ENCODE results near the gene CEP85L. TPM values are rescaled to one million over a fixed set of nuclear protein-coding genes. Genes with fewer than 3 reads are reported as not detected.

Gene CEP85L
- total and polyA plus RNA-seq, 12 donors, result 1.0 to 19.2 (median 8.1) TPM

DNA sequence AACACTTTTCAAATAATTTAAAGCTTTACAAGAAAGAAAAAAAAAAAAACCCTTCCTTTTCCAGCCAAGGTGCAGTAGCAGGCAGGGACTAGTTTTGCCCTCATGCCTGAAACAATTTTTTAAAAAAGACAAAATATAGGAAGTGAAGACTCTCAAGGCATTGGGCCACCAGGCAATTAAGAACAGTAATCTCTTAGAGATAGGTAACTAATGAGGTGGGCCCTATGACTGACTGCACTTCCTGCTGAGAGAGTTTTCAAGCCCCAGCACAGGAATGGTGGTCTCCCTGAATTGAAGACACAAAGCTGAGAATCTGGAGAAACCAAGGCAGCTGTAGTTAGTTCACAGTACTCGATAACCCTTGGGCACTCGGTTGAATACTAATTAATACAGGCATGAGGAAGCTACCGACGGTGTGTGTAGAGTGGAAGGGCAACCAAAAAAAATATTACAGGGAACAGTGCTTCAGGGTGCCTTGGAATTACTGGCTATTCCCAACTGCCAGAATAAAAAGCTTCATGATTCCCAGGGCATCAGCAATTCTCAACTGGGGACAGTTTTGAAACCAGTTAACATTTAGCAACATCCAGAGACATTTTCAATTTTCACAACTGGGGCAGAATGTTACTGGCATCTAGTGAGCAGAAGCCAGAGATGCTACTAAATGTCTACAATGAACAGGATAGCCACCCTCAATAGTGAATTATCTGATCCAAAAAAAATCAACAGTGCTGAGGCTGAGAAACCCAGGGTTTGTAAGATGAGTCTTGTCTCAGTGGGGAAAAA is 139.3 kb downstream of the CEP85L start:
- H3K36me3 ChIP-seq, result peaks cover 0 to 10% (median 0%) of the 10 kb centered on the region in 9 donors
- peaks cover 0 to 49% (median 16%) of the 10 kb centered on the region in 9 donors for H3K4me1 ChIP-seq
- peak overlapping the region in 5 of 10 donors; percentile 1 to 19 (median 5) for H3K4me3 ChIP-seq

DNA sequence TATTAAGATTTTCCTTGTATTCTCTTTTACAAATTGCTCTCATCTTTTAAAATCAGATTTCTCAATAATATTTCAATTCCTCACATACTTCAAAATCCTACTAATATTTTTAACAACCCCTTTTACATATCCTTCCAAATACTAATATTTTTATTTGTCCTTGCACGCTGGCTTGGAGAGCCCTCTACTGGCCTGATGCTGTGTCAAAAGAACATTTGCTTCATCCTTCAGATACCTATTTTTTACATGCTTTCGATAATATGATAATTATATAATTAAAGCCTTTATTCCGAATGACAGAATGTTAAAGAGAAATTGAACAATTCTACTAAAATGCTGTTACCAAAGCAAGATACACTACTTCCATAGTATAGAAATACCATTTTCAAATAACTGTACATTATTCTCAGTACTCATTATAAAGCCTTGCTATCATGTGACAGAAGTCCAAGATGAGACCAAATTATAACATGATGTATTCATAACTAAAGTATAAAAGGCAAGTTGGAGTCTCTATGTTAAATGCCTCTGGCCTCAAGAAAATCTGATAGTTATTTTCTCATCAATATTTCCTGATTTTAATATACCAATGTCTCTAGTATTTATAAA is 142.3 kb downstream of the CEP85L start:
- Histone ChIP-seq H3K27ac (peak overlapping the region in 8 of 10 donors; percentile 33 to 83 (median 80)), H3K27me3 (no peaks in the 10 kb centered on the region), H3K4me1 (peaks cover 0 to 33% (median 17%) of the 10 kb centered on the region in 9 donors), H3K4me3 (no peak overlapping the region), H3K36me3 (peaks cover 0 to 21% (median 0%) of the 10 kb centered on the region in 9 donors), H3K9me3 (no peaks in the 10 kb centered on the region)
- peak; percentile 39 to 81 (median 71) for TF ChIP-seq CTCF (IDR thresholded peaks at IDR 0.05)
- ATAC-seq, result peak in 1 of 8 donors; percentile 43
- 41 to 44% methylated on average over 3 of the region's 3 CpGs for WGBS, 2 donors
- intact Hi-C loops (cut with DNase I), result loop anchor here in 7 of 10 donors (1.0 to 10.0 kb wide), 8 partner anchors 37 to 224 kb away; no protein-coding TSS in a partner anchor
- DNase-seq, result peak in 1 of 2 donors; percentile 43

More for the DNA sequence above, 139.3 kb downstream of the CEP85L start:
- Histone ChIP-seq H3K27ac (peak overlapping the region; percentile 30 to 83 (median 78)), H3K9me3 (peaks cover 0 to 6% (median 0%) of the 10 kb centered on the region in 11 donors), H3K27me3 (no peaks in the 10 kb centered on the region)
- TF ChIP-seq CTCF (IDR thresholded peaks at IDR 0.05), result no peak
- ATAC-seq (peak in 2 of 8 donors; percentile 22 to 45), DNase-seq (no peak)
- 54 to 67% methylated on average over 4 of the region's 4 CpGs for WGBS, 2 donors
- intact Hi-C loops (cut with DNase I), result loop anchor here in 6 of 10 donors (2.0 to 5.0 kb wide), 5 partner anchors 35 to 227 kb away; partner anchors contain the start of gene PLN (in 2 of the 6)

DNA sequence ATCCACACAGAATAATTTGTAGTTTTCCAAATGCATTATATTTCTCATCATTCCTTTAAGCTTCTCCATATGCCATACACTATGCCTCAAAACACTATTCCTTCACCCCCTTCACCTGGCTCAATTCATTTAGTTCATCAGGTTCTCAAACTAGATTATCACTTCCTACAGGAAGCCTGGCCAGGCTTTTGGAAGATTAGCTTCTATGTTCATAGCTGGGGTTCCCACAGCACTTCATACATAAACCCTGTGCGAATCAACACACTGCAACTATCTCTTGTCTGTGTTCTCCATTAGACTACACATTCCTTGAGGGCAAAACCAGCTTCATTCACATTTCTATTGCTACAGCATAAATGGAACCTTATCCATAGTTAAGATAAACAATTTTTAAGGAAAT is 143.8 kb downstream of the CEP85L start:
- intact Hi-C loops (cut with DNase I), result loop anchor here in 8 of 10 donors (2.0 to 10.0 kb wide), 9 partner anchors 35 to 223 kb away; no protein-coding TSS in a partner anchor
- H3K4me3 ChIP-seq, result no peak overlapping the region
- peaks cover 0 to 13% (median 0%) of the 10 kb centered on the region in 11 donors for H3K9me3 ChIP-seq
- peak overlapping the region in 7 of 10 donors; percentile 43 to 83 (median 80) for H3K27ac ChIP-seq
- peaks cover 0 to 26% (median 15%) of the 10 kb centered on the region in 9 donors for H3K4me1 ChIP-seq
- ATAC-seq (no peak), DNase-seq (no peak)
- 56 to 70% methylated on average over 1 of the region's 1 CpG for WGBS, 2 donors
- TF ChIP-seq CTCF (IDR thresholded peaks at IDR 0.05), result no peak
- H3K27me3 ChIP-seq, result no peaks in the 10 kb centered on the region
- H3K36me3 ChIP-seq, result peaks cover 0 to 33% (median 0%) of the 10 kb centered on the region in 9 donors

GRCh38 chr6:118506071-118506638 is 145.2 kb downstream of the CEP85L start:
- H3K27me3 ChIP-seq, result no peaks in the 10 kb centered on the region

More at GRCh38 chr6:118506071-118506638, 145.2 kb downstream of the CEP85L start:
- TF ChIP-seq CTCF (IDR thresholded peaks at IDR 0.05), result no peak
- no peak overlapping the region for H3K4me3 ChIP-seq
- DNase-seq (no peak), ATAC-seq (peak in 1 of 8 donors; percentile 15)
- peaks cover 0 to 26% (median 15%) of the 10 kb centered on the region in 9 donors for H3K4me1 ChIP-seq
- peak overlapping the region in 8 of 10 donors; percentile 5 to 83 (median 72) for H3K27ac ChIP-seq
- H3K9me3 ChIP-seq, result peaks cover 0 to 14% (median 0%) of the 10 kb centered on the region in 11 donors
- H3K36me3 ChIP-seq, result peaks cover 0 to 39% (median 0%) of the 10 kb centered on the region in 9 donors
- intact Hi-C loops (cut with DNase I), result loop anchor here in 7 of 10 donors (2.0 to 10.0 kb wide), 8 partner anchors 34 to 221 kb away; no protein-coding TSS in a partner anchor
- 72 to 82% methylated on average over 5 of the region's 5 CpGs for WGBS, 2 donors
